OCI-LY7 (cell line): Measurements from ENCODE around the gene ZNF500. TPM values are rescaled to one million over a fixed set of nuclear protein-coding genes. Genes with fewer than 3 reads are reported as not detected.

ENCODE experiments used
- BruUV-seq: library from RNA; stranded (reverse); fragments of 400-500 nt; replicated peaks from 2 replicates; lab custom pipeline; 2021; lab: Mats Ljungman, UMichigan
- CTCF ChIA-PET: fragments of 300-600 bp; sonication (Branson Sonifier 250); formaldehyde crosslinking; loops from one replicate; lab custom pipeline; 2022; ENCODE audit warnings: antibody characterized with exemption; ENCODE audit not compliant: unreplicated experiment; lab: Charles Lee
- POLR2A ChIA-PET: fragments of 300-600 bp; sonication (Branson Sonifier 250); formaldehyde crosslinking; loops from one replicate; lab custom pipeline; 2022; ENCODE audit warnings: antibody characterized with exemption; lab: Charles Lee
- DNase-seq: peaks from one replicate; pipeline ENCODE4 v3.0.0-alpha.2; 2015; ENCODE audit warnings: low spot score
- H2AFZ ChIP-seq: fragments of 200-600 bp; sonication (generic), shearing (Covaris generic); 2 replicates; pipeline ENCODE4 v1.6.1; 2014; ENCODE audit warnings: mild to moderate bottlenecking, antibody characterized with exemption, low read length, moderate library complexity
- H3K27ac ChIP-seq: fragments of 200-600 bp; sonication (generic); 2 replicates; pipeline ENCODE4 v1.5.1; 2014; ENCODE audit warnings: mixed run types, low read depth, mild to moderate bottlenecking, moderate library complexity, low read length, inconsistent platforms; ENCODE audit not compliant: poor library complexity, severe bottlenecking
- H3K36me3 ChIP-seq: fragments of 200-600 bp; sonication (generic); 2 replicates; pipeline ENCODE4 v1.6.1; 2014; ENCODE audit warnings: mild to moderate bottlenecking, antibody characterized with exemption, low read length, moderate library complexity, mixed read lengths; ENCODE audit not compliant: insufficient read depth
- H3K4me1 ChIP-seq: fragments of 200-600 bp; sonication (generic); 2 replicates; pipeline ENCODE4 v1.5.1; 2014; ENCODE audit warnings: mild to moderate bottlenecking, low read length; ENCODE audit not compliant: insufficient read depth, poor library complexity, severe bottlenecking
- H3K4me2 ChIP-seq: fragments of 200-600 bp; sonication (generic); 2 replicates; pipeline ENCODE4 v1.6.1; 2014; ENCODE audit warnings: mild to moderate bottlenecking, low read length
- H3K4me3 ChIP-seq: fragments of 200-600 bp; sonication (generic); 2 replicates; pipeline ENCODE4 v1.5.1; 2014; ENCODE audit warnings: mild to moderate bottlenecking, low read depth, low read length; ENCODE audit not compliant: poor library complexity, severe bottlenecking
- H3K79me2 ChIP-seq: fragments of 200-600 bp; sonication (generic); 2 replicates; pipeline ENCODE4 v1.6.1; 2016; ENCODE audit warnings: low read depth, mild to moderate bottlenecking, low read length, moderate library complexity, mixed read lengths; ENCODE audit not compliant: insufficient read depth
- H3K9me2 ChIP-seq: fragments of 200-600 bp; sonication (generic); 2 replicates; pipeline ENCODE4 v1.6.1; 2016; ENCODE audit warnings: mild to moderate bottlenecking, low read length, mixed read lengths; ENCODE audit not compliant: insufficient read depth
- H3K9me3 ChIP-seq: fragments of 200-600 bp; sonication (generic); 2 replicates; pipeline ENCODE4 v1.6.1; 2014; ENCODE audit warnings: mild to moderate bottlenecking, mixed run types, low read length, mixed read lengths
- H4K20me1 ChIP-seq: fragments of 200-600 bp; sonication (generic); 2 replicates; pipeline ENCODE4 v1.6.1; 2014; ENCODE audit warnings: mild to moderate bottlenecking, antibody characterized with exemption, low read length, moderate library complexity, mixed read lengths; ENCODE audit not compliant: insufficient read depth
- EZH2phosphoT487 ChIP-seq: fragments of 200-600 bp; sonication (generic); IDR thresholded peaks from 2 replicates; pipeline ENCODE4 v1.6.1; 2018; ENCODE audit warnings: low read depth, borderline replicate concordance, mild to moderate bottlenecking, mixed run types, antibody characterized with exemption, low read length, moderate library complexity, mixed read lengths
- intact Hi-C: fragments of 100-400 bp; cut with micrococcal nuclease; formaldehyde crosslinking; loops from one replicate; pipeline ENCODE4 v1.10.0; 2022; ENCODE audit not compliant: unreplicated experiment
- total RNA-seq, 2 experiments: library from RNA; depleted of rRNA in 1 of 2; stranded (reverse); fragments of >200 nt in 1 of 2; shearing (Covaris generic) in 1 of 2; gene quantifications; 2 replicates each; pipeline ENCODE4 v1.2.3, GENCODE V29; 2014 to 2022
- TF ChIP-seq, protein P1 (sequence below): fragments of 200-600 bp; sonication (generic); conservative IDR thresholded peaks from 2 replicates; pipeline ENCODE4 v1.5.1; 2014; ENCODE audit warnings: mild to moderate bottlenecking, antibody characterized with exemption, low read length, moderate library complexity, mixed read lengths

Gene ZNF500
- total RNA-seq, 2 experiments from 2014 or later, result 16.1 to 23.9 TPM

DNA sequence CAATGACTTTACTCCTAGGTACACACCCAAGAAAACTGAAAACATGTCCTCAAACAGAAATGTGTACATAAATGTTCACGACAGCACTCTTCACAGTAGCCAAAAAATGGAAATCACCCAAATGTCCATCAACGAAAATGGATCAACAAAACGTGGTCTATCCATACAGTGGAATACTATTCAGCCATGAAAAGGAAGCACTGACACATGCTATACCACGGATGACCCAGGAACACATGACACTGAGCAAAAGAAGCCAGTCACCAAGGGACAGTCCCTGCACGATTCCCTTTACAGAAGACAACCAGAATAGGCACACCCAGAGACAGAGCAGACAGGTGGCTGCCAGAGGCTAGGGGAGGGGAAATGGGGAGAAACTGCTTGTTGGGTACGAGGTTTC, 11.3 kb downstream of the ZNF500 start:
- Histone ChIP-seq H3K9me3 (no peaks in the 10 kb centered on the region), H3K4me1 (no peaks in the 10 kb centered on the region), H3K79me2 (no peaks in the 10 kb centered on the region), H2AFZ (no peak overlapping the region), H3K27ac (no peak overlapping the region), H4K20me1 (no peaks in the 10 kb centered on the region), H3K4me3 (no peak overlapping the region), H3K4me2 (no peak overlapping the region), H3K36me3 (peaks cover 79% of the 10 kb centered on the region), H3K9me2 (no peaks in the 10 kb centered on the region)
- ChIA-PET POLR2A (no interaction called here), CTCF (no interaction called here)
- intact Hi-C loops, result no loop called here
- DNase-seq, result no peak
- no TSS peak for BruUV-seq
- TF ChIP-seq, protein P1, sequence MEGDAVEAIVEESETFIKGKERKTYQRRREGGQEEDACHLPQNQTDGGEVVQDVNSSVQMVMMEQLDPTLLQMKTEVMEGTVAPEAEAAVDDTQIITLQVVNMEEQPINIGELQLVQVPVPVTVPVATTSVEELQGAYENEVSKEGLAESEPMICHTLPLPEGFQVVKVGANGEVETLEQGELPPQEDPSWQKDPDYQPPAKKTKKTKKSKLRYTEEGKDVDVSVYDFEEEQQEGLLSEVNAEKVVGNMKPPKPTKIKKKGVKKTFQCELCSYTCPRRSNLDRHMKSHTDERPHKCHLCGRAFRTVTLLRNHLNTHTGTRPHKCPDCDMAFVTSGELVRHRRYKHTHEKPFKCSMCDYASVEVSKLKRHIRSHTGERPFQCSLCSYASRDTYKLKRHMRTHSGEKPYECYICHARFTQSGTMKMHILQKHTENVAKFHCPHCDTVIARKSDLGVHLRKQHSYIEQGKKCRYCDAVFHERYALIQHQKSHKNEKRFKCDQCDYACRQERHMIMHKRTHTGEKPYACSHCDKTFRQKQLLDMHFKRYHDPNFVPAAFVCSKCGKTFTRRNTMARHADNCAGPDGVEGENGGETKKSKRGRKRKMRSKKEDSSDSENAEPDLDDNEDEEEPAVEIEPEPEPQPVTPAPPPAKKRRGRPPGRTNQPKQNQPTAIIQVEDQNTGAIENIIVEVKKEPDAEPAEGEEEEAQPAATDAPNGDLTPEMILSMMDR, result no peak
- no peak for TF ChIP-seq EZH2phosphoT487

DNA sequence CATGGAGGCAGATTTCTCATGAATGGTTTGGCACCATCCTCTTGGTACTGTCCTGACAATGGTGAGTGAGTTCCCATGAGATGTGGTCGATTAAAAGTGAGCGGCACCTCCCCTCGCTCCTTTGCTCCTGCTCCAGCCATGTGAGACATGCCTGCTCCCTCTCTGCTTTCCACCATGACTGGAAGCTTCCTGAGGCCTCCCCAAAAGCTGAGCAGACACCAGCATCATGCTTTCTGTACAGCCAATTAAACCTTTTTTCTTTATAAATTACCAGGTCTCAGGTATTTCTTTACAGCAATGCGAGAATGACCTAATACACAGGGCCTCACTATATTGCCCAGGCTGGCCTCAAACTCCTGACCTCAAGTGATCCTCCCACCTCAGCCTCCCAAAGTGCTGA, 12.1 kb downstream of the ZNF500 start:
- Histone ChIP-seq H2AFZ (no peak overlapping the region), H3K4me1 (no peaks in the 10 kb centered on the region), H3K9me3 (no peaks in the 10 kb centered on the region), H3K9me2 (no peaks in the 10 kb centered on the region), H3K27ac (no peak overlapping the region), H3K36me3 (peaks cover 71% of the 10 kb centered on the region), H3K4me3 (no peak overlapping the region), H3K79me2 (no peaks in the 10 kb centered on the region), H4K20me1 (no peaks in the 10 kb centered on the region), H3K4me2 (no peak overlapping the region)
- no peak for DNase-seq
- TF ChIP-seq EZH2phosphoT487, result no peak
- TF ChIP-seq, protein P1, result no peak
- intact Hi-C loops, result no loop called here
- ChIA-PET CTCF (no interaction called here), POLR2A (no interaction called here)
- no TSS peak for BruUV-seq

DNA sequence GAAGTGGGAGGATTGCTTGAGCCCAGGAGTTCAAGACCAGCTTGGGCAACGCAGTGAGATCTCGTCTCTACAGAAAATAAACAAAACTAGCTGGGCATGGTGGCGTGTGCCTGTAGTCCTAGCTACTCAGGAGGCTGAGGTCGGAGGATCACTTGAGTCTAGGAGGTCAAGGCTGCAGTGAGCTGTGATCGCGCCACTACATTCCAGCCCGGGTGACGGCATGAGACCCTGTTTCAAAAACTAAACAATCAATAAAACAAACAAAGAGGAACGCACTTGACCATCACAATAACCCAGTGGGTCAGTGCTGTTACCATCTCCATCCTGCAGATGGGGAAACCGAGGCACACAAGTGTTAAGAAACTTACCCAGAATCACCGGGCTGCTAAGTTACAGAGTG, 13.7 kb downstream of the ZNF500 start:
- no TSS peak for BruUV-seq
- no peak overlapping the region for H3K4me2 ChIP-seq
- H4K20me1 ChIP-seq, result no peaks in the 10 kb centered on the region
- no peaks in the 10 kb centered on the region for H3K9me3 ChIP-seq
- TF ChIP-seq, protein P1, result no peak
- no peak for TF ChIP-seq EZH2phosphoT487
- intact Hi-C loops, result no loop called here
- H2AFZ ChIP-seq, result no peak overlapping the region
- POLR2A ChIA-PET, result no interaction called here
- H3K36me3 ChIP-seq, result peaks cover 54% of the 10 kb centered on the region
- peaks cover 2% of the 10 kb centered on the region for H3K4me1 ChIP-seq
- no peak for DNase-seq
- no peaks in the 10 kb centered on the region for H3K9me2 ChIP-seq
- CTCF ChIA-PET, result no interaction called here
- no peaks in the 10 kb centered on the region for H3K79me2 ChIP-seq
- H3K27ac ChIP-seq, result no peak overlapping the region
- no peak overlapping the region for H3K4me3 ChIP-seq
